GM04504 (cell line): ENCODE results near the gene PRCC.

ENCODE experiments used
- DNase-seq: peaks from one replicate; pipeline ENCODE4 v3.0.0-alpha.2; 2012; ENCODE audit warnings: low read depth

Gene PRCC

DNA sequence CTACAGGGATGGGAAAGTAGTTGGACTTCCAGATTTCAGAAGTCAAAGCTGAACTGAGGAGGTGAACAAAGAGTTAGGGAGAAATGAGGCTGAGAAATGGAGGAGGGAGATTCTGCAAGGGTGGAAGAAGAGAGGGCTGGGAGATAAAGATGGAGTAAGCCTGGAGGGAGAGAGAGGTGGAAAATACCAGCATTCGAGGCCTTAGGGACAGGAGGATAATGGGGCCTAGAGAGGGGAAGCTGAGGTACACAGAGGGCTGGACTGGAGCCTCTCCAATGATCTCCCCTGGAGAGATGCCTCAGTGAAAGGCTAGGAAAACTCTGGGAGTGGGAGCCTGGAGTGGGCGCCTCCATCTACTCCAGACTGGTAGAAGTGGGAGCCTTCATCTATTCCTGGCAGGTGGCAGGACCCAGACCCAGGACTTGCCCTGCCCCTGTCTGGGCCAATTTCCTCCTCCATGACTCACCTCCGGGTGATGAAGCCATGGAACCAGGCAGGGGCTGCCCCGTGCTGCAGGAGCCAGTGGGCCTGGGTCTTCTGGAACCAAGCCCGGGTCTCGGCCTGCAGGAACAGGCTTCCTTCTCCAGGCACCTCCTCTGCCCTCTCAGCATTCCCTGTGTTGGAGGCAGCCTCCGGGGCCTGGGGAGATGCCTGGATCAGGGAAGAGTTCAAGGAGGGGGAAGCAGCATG, 47.4 kb downstream of the PRCC start:
- no peak for DNase-seq

DNA sequence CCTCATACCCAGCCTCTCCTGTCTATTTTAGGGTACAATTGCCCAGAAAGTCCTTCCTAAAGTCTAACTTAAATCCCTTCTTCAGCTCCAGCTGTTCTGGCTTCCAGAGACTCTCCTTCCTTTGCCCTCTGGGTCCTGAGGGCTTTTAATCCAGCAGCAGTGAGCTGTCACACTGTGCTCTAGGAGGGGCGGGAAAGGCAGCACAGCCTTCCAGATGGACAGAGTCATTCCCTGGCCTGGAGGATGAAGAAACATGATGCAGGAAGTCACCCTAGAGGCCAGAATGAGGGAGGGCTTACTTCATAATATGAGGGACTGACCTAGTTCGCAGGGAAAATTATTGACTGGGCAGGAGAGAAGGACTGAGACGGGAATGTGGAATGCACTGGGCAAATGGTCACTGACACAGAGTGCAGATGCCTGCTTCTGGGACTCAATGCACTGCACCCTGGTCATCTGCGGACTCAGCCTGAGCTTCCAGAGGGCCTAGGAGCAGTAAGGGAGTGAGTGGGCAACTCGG, 48.0 kb downstream of the PRCC start:
- DNase-seq = peak; percentile 60

DNA sequence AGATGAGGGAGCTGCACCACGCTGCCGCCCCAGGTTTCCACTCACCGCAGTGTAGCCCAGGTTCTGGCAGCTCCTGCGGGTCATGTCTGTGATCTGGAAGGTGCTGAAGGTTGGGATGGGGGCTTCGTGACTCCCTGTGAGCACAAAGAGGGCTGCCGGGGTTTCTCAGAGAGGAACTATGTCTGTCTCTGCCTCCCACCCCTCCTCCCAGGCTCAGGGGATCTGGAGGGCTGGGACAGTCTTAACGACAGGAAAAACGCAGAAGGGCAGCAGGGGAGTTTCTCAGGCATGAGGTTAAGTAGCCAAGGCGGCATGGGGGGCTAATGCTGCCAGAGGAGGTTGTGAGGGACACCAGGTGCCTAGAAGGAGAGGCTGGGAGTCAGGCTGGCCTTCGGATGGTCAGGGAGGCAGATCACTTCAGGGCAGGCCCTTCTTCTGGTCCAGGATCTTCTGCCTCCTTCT, 48.7 kb downstream of the PRCC start:
- no peak for DNase-seq

DNA sequence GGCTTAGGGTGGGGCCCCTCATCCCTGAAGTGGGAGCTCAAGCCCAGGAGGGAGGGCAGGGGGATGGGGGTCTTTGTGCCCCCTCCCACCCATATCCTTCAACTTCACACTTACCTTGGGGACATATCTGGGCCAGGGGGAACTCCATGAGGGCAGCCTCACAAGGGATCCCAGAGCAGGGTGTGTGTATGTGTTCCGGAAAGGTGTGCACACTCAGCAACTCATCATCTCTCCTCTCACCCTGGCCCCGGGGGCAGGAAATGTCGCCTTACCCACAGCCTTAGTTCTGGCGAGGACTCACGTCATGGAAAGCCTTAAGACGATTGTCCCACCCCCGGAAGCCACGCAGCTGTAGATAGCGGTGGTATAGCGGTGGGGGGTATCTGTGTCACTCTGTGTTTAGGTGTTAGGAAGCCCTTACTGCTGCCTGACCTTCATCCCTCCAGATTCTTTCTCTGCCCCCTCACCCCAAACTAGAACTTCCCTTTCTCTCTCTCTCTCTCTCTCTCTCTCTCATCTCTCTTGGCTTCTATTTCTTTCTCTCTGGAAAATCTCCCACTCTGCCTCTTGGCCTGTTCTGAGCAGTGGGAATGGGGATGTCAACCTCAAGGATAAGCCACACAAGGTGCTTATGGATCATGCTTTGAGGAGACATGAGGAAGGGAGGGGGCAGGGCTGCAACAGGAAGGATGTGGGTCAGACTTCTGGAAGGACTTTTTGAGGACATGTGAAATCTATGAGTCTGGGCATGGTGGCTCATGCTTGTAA, 49.4 kb downstream of the PRCC start, which contains the start of gene SH2D2A:
TSS of gene SH2D2A (minus strand) at position 288 of the 768 bp plus-strand sequence. CDS start at position 148, 140 bp downstream.
- no peak for DNase-seq

DNA sequence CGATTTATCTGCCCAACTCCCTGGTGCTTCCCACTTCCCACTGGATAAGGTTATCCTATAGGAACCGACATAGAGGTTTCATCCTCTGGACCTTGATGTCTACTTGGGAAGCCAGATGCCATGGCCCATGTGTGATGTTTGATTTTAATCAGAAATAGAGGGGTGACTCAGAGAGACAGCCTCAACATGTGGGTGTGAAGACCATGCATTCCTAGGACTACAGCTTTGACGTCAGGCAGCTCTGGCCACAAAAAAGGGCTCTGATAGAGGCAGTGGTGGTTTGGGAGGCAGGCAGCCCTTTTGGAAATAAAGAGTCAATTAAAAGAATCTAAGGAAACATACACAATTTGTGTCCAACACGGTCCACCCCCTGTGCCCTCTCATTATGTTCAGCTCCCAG, 54.5 kb downstream of the PRCC start:
- DNase-seq = no peak

DNA sequence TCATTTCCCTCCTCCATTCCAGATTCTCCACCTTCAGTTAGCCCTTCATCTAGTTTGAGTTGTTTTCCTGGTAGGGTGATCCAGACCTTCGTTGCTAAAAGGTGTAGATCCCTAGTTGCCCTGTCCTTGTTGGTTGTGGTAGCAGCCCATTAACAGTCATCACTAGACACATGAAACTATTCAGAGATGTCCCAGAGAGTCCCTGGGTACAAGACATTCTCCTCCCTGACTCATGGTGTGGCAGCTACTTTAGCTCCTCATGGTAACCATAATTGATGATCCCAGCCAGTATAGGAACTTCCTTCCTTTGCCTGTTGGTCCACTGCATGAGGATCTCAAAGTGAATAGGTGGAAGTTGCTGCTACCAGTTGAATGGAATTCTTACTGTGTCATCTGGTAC, 55.3 kb downstream of the PRCC start:
- no peak for DNase-seq

DNA sequence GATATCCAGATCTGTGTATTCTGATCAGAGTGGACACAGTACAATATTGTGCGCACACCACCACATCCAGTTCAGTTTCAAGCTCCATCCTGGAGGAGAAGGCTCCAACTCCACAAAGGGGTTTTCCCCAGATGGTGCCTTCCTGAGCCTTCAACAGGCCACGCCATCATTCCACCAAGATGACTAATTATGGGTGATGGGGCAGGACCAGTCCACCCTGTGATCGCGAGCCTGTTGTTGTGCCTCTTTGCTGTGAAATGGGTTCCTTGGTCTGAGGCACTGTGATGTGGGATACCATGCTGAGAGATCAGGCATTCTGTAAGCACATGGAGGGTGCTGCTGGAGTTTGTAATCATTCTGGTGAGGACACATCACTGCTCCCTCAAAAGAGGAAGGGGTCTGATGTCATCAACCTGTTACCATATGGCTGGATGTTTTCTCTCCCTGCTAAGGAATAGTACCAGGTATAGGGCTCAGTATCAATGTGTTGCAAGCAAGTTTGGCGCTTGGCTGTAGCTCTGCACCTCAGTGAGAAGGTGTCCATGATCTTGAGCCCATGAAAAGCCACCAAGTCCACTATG, 56.0 kb downstream of the PRCC start:
- DNase-seq = no peak

DNA sequence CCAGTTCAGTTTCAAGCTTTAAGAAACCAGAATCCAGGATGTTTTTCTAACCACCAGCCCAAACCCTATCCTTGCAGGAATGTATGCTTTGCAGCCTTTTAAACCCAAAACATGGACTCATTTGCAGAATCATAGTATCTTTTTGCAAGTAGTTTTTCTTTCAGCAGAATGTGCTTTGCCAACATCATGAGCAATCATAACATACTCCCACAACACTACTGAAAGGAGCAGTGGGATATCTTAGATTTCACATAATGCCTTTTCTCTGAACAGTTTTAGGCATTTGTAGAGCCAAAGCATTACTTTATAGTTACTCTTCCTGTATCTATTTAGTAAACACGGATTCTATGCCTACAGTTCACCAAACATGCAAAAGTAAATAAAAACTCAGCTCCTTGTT, 59.3 kb downstream of the PRCC start:
- DNase-seq = no peak

DNA sequence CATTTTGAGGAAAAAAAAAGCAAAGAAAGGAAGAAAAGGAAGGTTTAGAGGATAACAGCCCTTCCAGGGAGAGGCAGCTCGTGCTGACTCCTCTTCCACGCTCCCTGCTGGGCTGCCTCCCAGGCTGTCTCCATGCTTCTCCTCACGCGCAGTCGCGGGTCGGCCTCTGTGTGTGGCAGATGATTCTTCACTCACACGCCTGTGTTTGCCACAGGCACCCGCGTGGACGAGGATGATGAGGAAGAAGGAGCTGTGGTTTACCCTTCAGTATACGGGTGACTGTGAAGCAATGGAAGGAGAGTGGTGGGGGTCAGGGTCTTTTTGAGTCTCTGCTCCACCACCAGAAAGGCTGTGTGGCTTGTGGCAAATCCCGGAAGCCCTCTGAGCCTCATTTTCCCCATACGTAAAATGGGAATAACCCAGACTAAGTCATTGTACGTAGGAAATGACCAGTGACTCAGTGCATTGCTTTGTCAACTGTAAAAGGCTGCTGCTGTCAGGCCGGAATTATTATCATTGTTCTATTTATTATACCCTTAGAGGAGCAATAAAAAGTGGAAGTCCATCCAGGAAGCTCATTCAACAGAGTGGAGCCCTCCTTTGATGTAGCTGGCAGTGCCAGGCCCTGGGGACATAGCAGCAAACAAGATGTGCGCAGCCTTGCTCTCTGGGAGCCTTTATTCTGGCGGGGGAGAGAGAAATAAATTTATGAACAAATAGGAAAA, 61.2 kb downstream of the PRCC start:
- DNase-seq = no peak

DNA sequence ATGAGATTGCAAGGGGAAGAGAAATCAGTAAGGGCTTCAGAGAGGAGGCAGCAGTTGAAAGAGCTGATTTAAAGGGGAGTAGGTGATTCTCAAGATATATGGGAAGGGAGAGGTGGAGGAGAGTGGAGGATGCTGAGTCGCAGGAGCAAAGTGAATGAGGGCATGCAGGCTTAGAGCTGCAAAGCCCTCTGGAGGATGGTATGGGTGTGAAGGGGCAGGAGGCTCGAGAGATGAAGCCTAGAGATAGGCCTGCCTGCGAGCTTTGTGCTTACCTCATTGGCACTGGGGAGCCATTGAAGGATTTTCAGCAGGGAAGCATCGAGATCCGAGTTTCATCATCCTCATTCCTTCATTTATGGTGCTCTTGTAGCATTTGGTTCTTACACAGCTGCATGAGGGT, 65.1 kb downstream of the PRCC start:
- DNase-seq = no peak

DNA sequence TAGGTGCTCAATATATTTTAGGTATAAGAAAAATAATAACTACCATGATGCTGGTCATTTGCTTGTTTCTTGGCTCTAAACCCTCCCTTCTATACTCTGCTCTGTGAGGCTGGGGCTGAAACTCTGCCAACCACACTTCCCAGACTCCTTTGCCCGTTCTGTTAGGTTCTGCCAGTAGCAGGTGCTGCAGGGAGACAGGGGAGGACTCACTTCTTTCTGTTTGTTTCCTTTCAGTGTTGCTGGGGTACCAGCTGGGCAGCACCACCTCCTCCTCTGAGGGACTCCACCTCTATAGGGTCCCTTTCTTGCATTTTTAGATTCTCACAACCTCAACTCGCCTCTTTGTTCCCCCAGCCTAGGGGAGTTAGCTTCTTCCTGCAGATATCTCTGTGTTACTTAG, 66.3 kb downstream of the PRCC start:
- no peak for DNase-seq

DNA sequence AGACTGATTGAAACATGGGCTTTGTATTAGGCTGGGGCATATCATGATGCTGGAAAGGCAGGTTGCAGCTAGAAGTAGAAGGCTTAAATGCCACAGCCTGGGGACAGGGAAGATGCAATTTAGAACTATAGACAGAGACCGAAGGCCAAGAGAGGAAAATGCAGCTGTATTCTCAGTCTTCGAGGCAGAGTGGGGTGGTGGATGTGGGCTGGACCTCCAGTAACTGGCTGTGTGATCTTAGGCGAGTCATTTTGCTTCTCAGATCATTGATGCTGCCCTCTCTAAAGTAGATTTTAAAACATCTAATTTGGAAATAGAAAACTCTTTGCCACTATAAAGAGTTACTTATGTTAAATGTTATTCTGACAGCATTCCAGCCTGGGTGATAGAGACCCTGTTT, 67.0 kb downstream of the PRCC start:
- no peak for DNase-seq

DNA sequence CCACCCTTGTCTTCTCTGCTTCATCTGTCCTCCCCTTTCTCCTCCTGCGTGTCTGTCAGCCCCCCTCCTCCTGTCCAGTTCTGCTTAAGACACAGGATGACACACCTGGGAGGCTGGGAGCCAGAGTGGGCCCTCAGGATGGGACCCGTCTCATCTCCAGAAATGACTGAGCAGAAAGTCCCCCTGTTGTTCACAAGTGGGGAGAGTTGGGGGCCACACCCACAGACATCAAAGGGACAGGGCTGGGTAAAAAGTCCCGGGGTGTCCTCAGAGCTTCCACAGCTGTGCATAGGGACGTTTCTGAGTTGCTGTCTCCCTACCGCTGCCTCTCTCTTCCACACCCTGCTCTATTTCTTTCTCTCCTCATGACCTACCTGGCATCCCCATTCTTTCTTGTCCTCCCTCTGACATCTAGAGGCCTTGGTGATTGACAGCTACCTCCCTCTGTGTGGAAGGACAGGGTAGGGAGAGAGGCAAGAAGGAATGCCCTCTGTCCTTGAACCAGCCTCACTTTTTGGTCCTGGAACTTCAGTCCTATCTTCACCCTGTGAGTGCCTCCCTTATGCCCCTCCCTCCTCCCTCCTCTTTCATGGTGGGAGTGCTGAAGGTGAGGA, 68.8 kb downstream of the PRCC start:
- no peak for DNase-seq

DNA sequence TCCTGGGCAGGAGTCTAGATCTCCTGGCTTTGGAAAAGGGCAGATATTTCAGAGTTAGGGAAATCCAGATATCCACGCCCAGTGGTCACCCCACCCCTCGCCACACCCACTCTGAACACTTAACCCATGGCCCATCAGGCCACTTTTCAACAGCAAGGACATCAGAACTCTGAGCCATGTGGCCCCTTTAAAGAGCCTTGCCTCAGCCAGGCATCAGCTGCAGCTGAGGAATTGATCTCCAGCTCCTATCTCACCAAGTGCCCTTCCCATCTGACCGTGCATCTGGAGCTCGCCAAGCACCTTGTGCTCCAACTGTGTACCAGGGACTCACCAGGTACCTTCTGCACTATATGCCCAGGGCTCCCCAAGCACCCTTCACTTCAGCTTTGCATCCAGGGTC, 69.6 kb downstream of the PRCC start:
- no peak for DNase-seq

DNA sequence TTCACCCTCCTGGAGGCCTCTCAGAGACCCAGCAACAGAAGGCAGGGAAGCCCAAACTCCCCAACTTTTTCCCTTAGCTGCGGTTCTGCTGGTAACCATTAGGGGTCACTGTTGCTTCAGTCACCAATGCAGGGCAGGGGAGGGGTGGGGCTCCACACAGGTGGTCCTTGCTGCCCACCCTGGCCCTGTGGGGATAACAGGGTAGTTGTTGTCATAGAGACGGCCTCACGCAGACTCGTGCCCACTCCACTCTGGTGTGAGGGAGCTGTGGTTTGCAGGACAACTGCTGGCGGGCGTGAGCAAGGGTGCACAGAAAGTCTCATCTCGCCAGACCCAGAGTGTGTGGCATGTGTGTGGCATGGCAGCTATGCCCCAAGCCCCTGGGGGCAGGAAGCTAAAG, 71.6 kb downstream of the PRCC start:
- DNase-seq = no peak

DNA sequence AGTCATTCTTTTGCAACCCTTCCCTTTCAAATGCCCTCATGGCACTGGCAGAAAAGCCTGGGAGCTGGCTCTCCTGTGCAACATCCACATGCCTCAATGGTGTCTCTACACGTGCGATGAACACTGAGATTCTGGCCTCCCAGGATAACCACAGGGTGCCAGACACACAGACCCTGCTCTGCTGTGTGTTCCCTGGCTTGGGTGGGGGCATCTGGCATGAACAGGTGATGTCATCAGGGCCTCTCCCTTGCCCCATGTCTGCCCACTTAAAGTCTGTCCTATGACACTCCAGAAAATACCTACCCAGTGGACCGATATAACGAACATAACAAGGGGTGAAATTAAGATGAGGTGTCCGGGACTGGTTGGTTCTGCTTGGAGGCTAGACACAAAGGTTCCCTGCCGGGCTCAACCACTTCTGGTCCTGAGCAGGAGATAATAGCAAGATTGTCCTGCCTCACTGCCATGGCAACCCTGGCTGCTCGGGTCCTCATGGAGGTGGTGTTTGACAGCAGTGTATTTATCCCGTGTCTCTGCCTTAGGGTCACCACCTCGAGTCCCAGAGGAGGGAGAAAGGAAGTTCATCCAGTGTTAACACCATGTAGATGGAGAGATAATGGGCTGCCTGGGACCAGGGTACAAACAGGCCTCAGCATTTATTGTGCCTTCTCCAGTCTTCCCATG, 72.2 kb downstream of the PRCC start:
- no peak for DNase-seq

DNA sequence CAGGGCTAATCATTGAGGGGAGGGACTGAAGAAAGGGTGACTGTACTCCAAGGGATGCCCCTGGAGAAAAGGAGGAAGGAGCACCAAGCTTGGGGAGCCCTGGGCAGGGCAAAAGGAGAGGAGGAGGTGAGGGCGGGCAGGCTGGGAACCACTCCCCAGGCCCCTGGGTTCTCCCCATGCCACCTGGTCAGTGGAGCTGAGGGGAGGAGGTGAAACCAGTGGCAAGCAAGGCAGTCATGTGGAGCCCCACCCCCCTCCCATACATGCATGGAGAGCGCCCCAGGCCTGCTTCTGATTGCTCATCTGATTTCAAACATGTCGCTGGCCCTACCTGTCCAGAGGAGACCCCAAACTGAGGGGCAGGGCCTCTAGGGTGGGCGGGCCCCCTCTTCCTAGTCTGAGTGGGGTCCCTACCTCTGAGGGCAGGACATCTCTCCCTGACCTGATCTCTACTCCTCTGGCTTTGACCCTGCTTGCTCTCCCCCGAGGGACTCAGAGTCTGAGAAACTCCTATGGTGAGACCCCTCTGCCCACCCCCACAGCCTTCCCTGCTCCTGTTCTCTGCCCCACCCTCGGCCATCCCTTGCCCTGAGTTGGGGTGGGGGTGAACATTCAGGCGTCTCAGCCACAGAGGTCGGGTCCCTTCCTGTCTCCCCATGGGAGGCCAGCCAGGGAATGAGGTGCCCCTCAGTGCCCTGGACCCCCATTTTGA, 73.0 kb downstream of the PRCC start:
- DNase-seq = no peak

DNA sequence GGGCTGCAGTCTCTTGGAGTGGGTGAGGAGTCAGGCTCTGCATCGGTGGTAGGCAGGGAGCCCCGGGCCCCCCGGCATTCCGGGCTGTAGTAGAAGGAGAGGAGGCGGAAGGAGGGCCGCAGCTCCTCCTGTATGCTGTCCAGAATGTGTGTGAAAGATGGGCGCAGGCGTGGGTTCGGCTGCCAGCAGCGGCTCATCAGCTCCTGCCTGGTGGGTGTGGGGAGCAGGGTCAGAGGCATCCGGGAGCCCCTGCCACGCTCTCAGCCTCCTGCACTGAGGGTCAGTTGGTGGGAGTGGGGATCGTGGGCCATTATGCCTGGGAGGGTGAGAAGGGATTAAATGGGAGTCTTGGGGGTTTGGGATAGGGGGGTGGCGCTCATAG, 73.6 kb downstream of the PRCC start:
- no peak for DNase-seq

DNA sequence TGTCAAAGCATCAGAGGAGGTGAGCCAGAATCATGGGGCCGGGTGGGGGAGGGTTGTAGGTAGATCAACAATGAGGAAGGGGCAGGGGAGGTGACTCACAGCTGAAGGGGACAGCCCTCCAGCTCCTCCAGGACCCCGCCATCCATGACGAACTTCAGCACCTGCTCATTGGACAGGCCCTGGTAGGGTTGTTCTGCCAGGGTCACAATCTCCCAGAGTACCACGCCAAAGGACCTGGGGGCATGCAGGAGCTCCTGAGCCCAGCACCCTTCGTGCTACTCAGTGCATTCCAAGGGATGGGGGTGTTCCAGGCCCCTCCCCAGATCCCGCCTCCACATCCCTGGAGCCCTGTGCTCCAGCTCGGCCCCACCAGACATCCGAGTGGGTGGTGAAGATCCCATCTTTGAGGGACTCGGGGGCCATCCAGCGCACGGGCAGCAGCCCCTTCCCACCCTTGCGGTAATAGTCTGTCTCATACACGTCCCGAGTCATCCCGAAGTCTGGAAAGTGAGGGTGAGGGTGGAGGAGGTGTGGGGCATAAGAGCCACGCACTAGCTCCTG, 74.0 kb downstream of the PRCC start:
- DNase-seq = no peak

DNA sequence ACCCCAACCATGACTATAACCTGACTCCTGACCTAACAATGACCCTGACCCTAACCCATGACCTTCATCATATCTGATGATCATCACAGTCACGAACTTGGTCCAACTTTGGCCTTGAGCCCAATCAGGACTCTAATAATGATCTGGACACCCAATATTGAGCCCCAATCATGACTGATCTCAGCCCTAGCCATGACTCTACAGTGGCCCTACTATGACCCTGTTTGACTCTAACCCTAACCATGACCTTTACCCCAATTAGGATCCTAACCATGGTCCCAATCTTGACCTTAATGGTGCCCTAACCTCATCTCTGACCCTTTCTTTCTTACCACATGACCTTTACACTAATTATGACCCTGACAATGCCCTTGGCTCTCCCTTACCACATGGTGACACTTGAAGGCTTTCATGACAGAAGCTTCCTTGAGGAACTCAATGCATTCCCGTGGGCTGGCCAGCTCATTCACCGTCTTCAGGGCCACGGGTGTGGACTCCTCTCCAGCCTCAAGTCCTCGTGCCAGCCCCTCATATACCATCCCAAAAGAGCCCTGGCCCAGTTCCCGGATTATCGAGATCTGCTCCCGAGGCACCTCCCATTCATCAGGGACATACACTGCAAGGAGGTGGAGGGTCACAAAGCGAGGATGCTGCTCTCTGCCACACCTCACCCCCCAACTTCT, 75.4 kb downstream of the PRCC start:
- no peak for DNase-seq
